Measurements from ENCODE around the gene MICAL3.
"Not testable (repeated sequence)": the region's sequence is repeated elsewhere in the genome, so short reads cannot be mapped to it uniquely, and the experiment has no call there.

The MICAL3 gene

DNA sequence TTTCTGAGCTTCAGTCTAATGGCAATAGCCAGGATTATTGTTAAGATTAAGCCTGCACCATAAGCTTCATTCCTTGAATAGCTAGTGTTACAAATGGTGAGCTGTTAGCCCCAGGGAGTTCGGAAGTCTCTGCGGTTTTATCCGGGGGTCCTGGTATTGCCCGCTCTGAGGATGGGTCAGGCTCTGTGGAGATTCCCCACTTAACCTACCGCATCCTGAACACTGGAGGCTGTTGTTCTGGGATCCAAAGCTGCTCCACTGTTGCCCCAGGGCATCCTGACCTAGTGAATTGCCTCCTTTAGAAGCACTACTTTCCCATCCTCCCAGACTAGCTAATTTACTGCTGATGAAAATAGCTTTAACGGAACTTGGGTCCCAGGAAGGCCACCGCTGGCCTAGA is 38.9 kb upstream of the MICAL3 start:
- Mint-ChIP-seq H3K4me1 (no peaks in the 10 kb centered on the region), H3K36me3 (no peaks in the 10 kb centered on the region), H3K27ac (no peak overlapping the region)

DNA sequence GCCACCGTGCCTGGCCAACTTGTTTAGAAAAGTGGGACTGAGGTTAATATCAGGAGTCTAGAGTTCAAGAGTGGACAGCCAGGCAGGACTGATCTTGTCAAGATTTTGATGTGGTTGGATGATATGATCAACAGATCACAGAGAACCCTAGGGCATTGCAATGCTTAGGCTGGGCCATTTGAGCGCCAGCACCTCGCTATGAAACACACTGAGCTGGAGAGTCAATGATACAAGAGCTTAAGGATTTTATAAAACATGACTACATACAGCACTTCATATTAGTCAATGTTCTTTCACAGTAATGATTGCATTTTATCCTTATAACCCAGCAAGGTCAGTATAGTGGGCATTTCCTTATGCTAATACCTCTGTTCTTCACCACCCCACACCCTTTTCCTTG is 38.1 kb upstream of the MICAL3 start:
- H3K4me3 Mint-ChIP-seq, result no peak overlapping the region
- H3K36me3 Mint-ChIP-seq, result no peaks in the 10 kb centered on the region
- peaks cover 22% of the 10 kb centered on the region for H3K27me3 Mint-ChIP-seq
- no peaks in the 10 kb centered on the region for H3K4me1 Mint-ChIP-seq
- no peak overlapping the region for H3K27ac Mint-ChIP-seq
- no peaks in the 10 kb centered on the region for H3K9me3 Mint-ChIP-seq

More for the DNA sequence above, 38.9 kb upstream of the MICAL3 start:
- Mint-ChIP-seq H3K9me3 (no peaks in the 10 kb centered on the region), H3K27me3 (peaks cover 24% of the 10 kb centered on the region), H3K4me3 (no peak overlapping the region)

DNA sequence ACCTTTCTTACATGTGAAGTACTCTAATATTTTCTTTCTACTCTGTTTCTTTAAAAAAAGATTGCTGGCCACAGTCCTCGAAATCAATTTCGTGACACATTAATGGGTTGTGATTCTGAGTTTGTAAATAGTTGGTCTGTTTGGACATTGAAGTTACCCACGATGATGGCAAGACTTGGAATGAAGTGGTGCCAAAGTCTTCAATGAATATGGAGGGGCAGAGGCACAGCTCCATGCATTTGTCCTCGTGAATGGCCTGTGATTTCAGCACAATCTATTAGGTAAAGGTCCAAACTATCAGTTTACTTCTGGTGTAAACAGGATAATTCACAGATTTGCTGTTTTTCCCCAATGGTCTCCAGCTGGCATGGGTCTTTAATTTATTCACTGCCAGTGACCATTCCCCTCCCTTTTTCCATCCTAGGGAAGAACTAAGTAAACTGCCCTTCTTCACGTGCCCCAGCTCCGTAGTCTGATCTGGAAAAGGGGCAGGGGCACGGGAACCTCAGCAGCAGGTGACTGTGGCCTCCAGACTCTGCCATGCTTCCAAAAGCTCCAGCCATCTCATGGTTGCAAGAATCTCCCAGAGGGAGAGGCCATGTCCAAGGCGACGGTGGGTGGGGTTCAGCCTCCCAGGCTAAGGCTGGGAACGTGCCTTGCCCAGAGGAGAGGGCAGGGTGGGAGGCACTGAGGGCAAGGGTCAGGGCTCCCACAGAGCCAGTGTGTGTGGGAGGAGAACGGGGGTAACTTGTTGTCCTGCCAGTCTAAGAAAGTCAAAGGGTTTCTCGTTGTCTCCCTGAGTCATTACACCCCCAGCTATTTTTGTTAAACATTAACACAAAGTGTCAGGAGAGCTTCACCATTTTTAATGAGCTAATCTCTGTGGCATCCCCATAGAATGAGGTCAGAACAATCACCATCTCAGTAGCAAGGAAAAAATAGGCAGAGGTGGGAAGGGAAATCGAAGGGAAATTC is 36.6 kb upstream of the MICAL3 start:
- no peak overlapping the region for H3K27ac Mint-ChIP-seq
- no peaks in the 10 kb centered on the region for H3K36me3 Mint-ChIP-seq
- no peaks in the 10 kb centered on the region for H3K4me1 Mint-ChIP-seq
- no peak overlapping the region for H3K4me3 Mint-ChIP-seq
- no peaks in the 10 kb centered on the region for H3K9me3 Mint-ChIP-seq
- H3K27me3 Mint-ChIP-seq, result peaks cover 18% of the 10 kb centered on the region

DNA sequence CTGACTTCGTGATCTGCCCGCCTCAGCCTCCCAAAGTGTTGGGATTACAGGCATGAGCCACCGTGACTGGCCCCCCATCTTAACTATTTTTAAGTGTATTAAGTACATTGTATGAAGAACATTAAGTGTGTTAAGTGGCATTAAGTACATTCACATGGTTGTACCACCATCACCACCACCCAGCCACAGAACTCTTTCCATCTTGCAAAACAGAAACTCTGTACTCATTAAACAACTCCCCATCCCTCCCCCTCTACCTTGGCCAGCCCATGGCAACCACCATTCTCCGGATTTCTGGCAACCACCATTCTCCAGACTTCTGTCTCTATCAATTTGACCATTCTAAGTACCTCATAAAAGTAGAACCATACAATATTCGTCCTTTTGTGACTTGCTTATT is 35.6 kb upstream of the MICAL3 start:
- Mint-ChIP-seq H3K9me3 (no peaks in the 10 kb centered on the region), H3K4me3 (no peak overlapping the region), H3K36me3 (no peaks in the 10 kb centered on the region), H3K4me1 (no peaks in the 10 kb centered on the region), H3K27me3 (peaks cover 11% of the 10 kb centered on the region), H3K27ac (no peak overlapping the region)

DNA sequence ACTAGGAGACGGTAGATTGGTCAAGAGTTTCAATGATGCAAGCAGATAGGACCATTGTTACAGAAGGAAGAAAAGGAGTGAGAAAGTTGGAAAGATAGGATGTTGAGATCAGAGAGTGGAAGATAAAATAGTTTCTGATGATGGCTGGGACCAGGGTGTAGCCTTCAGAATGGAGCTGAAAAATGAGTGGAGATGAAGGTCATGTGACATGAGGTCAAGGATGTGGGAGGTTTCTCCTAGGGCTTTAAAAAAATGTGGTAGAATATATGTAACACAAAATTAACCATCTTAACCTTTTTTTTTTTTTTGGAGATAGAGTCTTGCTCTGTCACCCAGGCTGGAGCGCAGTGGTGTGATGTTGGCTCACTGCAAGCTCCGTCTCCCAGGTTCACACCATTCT is 35.1 kb upstream of the MICAL3 start:
- Mint-ChIP-seq H3K27me3 (peaks cover 6% of the 10 kb centered on the region), H3K27ac (no peak overlapping the region), H3K36me3 (no peaks in the 10 kb centered on the region), H3K9me3 (no peaks in the 10 kb centered on the region), H3K4me3 (no peak overlapping the region), H3K4me1 (no peaks in the 10 kb centered on the region)

DNA sequence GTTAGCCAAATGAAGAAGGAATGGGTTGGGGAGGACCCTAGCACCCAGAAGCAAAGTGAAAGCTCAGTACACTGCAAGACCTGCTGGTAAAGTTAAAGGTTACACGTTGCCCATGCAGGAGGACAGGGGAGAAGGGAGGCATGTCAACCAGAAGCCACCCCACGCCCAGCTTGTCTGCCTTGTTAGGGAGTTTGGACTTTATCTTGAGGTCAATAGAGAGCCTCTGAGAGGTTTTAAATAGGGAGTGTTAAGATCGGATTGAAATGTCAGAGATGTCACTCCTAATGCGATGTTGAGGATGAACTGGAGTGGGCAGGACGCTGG is 34.7 kb upstream of the MICAL3 start:
- Mint-ChIP-seq H3K36me3 (no peaks in the 10 kb centered on the region), H3K4me1 (no peaks in the 10 kb centered on the region), H3K4me3 (no peak overlapping the region), H3K27me3 (peaks cover 4% of the 10 kb centered on the region), H3K9me3 (no peaks in the 10 kb centered on the region), H3K27ac (no peak overlapping the region)

DNA sequence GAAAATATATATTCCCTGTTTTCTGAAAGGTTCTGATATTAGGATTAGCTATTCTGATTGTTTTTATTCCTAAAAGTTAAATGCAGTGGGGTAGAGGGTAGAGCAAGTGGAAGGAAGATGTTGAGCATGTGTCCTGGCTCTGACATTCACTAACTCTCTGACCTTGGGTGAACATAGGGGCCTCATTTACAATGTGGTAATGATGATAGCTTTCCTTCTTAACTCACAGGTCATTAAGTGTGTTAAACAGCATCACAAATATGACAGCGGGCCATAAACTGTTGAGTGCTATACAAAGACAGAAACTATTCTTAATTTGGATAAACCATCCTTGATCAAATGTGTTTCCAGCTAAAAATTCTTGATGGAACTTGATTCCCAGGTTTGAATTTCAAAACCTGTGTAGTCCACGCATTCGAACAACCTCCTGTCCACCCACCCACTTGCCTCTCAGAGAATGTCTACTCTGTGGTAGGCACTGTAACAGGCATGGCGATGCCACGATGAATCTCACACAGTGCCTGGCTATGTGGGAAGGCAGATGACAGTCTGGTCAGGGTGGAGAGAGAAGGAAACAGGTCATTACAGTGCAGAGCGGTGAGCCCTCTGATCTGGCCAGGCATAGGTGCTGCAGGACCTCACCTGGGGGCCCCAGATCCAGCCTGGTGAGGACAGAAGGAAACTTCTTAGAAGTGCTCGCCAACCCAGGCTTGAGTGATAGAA is 34.2 kb upstream of the MICAL3 start:
- Mint-ChIP-seq H3K9me3 (no peaks in the 10 kb centered on the region), H3K4me3 (no peak overlapping the region), H3K4me1 (no peaks in the 10 kb centered on the region), H3K27ac (no peak overlapping the region), H3K27me3 (peaks cover 2% of the 10 kb centered on the region), H3K36me3 (no peaks in the 10 kb centered on the region)

DNA sequence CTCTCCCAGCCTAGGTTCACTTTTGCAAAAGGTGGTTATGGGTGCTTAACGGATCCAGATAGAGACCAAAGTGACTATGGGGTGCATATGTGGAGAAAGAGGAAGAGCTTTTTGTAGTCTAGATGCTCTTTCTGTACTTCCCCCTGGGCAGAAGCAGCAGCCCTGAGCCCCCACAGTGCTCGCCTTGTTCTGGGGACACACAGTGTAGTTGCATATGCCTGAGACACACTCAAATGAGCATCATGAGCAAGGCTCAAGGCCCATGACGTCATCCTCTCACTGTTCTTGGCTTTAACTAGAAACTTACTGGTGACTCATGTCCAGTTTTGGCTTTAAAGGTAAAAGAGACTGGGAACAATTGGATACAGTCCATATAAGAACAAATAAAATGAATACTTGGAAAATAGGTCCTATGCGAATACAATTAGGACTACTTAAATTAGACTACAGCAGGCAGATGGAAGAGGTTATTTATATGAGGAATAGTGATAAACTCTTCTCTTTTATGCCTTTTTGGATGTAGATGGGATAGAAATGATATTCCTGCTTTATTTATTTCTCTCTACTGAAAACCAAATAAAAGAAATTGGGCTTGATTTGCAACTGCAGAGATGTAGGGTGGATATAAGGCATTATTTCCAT is 33.3 kb upstream of the MICAL3 start:
- H3K9me3 Mint-ChIP-seq, result no peaks in the 10 kb centered on the region
- no peak overlapping the region for H3K4me3 Mint-ChIP-seq
- H3K27ac Mint-ChIP-seq, result no peak overlapping the region
- H3K27me3 Mint-ChIP-seq, result peaks cover 2% of the 10 kb centered on the region
- H3K4me1 Mint-ChIP-seq, result no peaks in the 10 kb centered on the region
- no peaks in the 10 kb centered on the region for H3K36me3 Mint-ChIP-seq

DNA sequence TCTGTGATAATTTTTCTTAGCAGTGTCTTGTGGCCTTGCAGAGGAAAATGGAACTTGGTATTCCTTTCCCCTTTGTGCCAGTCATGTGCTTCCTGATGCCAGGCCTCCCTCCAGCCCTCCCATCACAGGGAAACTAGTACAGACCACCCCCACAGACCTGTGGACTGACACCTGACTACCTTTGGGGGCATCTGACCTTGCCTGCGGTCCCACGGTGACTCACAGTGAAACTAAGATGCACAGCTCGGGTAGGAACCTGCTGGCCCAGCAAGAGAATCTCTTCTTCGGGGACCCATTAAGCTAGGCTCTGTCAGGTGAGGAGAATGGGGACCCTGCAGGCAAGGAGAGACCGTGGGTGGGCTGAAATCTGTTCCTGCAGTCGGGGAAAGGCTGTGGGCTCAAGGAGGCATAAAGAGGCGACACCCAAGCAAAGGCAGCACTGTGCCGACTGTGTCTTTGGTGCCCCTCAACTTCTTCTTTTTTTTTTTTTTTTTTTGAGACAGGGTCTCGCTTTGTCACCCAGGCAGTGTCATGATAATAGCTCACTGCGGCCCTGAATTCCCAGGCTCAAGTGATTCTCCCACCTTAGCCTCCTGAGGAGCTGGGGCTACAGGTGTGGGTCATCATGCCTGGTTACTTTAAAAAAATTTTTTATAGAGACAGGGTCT is 32.6 kb upstream of the MICAL3 start:
- no peak overlapping the region for H3K27ac Mint-ChIP-seq
- no peaks in the 10 kb centered on the region for H3K9me3 Mint-ChIP-seq
- H3K4me1 Mint-ChIP-seq, result no peaks in the 10 kb centered on the region
- no peaks in the 10 kb centered on the region for H3K36me3 Mint-ChIP-seq
- no peak overlapping the region for H3K4me3 Mint-ChIP-seq
- H3K27me3 Mint-ChIP-seq, result peaks cover 2% of the 10 kb centered on the region

DNA sequence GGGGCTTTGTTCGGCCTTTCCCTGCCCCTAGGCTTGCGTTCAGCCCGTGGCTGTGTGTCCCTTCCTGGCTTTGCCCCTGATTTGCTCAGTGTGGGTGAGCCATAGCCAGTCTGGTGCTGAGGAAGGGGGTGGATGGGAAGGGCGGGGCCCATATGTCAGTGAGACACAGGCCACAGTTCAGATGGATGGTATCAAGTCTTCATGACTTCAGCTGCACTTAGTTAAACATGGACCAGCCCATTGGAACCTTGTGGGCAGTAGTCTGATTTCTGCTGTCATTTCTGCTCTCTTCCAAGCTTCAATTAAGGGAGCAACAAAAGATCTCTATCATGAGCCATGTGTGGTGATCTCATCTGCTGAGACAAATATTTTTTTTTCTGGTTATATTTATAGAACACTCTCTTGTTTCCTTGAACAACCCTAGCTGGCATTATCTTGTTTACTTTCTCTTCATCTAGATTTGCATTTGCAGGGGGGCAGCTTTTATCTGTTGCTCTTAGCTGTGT is 31.9 kb upstream of the MICAL3 start:
- Mint-ChIP-seq H3K9me3 (no peaks in the 10 kb centered on the region), H3K27me3 (peaks cover 2% of the 10 kb centered on the region), H3K36me3 (no peaks in the 10 kb centered on the region), H3K4me3 (no peak overlapping the region), H3K4me1 (no peaks in the 10 kb centered on the region), H3K27ac (no peak overlapping the region)

DNA sequence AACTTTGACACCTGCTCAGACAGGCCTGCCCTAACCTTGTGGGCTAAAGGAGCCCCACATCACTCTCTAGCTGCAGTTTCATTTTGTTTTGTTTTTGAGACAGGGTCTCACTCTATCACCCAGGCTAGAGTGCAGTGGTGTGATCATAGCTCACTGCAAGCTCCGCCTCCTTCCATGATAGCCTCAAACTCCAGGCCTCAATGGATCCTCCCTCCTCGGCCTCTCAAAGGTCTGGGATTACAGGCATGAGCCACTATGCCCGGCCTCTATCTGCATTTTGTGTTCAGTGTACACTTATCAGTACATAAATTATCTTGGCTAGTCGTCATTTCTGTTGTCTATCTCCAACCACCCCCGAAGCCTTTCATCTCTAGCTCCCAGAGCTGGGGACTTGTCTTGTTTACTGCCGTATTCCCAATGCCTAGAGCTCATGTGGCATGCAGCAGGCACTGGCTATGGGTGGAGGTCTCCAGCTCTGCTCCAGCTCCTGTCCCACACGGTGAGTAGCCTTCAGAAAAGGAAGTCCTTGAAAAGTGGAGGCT is 31.3 kb upstream of the MICAL3 start:
- Mint-ChIP-seq H3K4me3 (no peak overlapping the region), H3K27me3 (peaks cover 2% of the 10 kb centered on the region), H3K27ac (no peak overlapping the region), H3K36me3 (no peaks in the 10 kb centered on the region), H3K9me3 (no peaks in the 10 kb centered on the region), H3K4me1 (no peaks in the 10 kb centered on the region)

DNA sequence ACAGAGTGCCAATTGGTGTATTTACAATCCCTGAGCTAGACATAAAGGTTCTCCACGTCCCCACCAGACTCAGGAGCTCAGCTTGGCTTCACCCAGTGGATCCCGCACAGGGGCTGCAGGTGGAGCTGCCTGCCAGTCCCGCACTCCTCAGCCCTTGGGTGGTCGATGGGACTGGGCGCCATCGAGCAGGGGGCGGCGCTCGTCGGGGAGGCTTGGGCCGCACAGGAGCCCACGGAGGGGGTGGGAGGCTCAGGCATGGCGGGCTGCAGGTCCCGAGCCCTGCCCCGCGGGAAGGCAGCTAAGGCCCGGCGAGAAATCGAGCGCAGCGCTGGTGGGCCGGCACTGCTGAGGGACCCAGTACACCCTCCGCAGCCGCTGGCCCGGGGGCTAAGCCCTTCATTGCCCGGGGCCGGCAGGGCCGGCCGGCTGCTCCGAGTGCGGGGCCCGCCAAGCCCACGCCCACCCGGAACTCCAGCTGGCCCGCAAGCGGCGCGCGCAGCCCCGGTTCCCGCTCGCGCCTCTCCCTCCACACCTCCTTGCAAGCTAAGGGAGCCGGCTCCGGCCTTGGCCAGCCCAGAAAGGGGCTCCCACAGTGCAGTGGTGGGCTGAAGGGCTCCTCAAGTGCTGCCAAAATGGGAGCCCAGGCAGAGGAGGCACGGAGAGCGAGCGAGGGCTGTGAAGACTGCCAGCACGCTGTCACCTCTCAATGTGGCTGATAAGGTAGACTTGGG is 29.0 kb upstream of the MICAL3 start:
- not testable (repeated sequence) for H3K9me3 Mint-ChIP-seq, H3K4me1 Mint-ChIP-seq, H3K27me3 Mint-ChIP-seq, H3K36me3 Mint-ChIP-seq, H3K27ac Mint-ChIP-seq, H3K4me3 Mint-ChIP-seq

DNA sequence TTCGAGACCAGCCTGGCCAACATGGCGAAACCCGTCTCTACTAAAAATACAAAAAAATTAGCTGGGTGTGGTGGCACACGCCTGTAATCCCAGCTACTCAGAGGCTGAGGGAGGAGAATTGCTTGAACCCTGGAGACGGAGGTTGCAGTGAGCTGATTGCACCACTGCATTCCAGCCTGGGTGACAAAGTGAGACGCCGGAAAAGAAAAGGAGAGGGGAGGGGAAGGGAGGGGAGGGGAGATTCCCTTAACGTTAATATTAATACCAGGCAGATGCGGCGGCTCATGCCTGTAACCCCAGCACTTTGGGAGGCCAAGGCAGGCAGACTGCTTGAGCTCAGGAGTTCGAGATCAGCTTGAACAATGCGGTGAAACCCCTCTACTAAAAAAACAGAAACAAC is 26.8 kb upstream of the MICAL3 start:
- H3K4me1 Mint-ChIP-seq, H3K27me3 Mint-ChIP-seq, H3K9me3 Mint-ChIP-seq, H3K27ac Mint-ChIP-seq, H3K36me3 Mint-ChIP-seq, H3K4me3 Mint-ChIP-seq: not testable (repeated sequence)

DNA sequence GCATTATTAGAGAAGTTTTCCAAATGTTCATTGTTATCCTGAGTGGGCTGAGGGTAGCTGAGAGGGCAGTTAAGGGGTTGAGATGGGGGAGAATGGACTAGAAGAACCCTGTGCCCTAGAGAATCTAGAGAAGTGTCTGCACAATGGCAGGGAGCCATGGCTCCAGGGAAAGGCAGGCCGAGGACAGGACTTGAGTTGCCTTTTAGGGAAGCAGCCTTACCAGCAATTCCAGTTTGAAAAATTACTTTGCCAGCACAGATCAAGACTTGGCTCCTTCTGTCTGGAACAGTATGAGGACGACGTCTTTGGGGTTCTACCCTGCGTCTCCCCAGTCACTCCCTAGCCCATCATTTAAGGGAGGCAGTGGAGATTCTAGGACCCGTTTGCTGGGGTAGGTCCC is 25.7 kb upstream of the MICAL3 start:
- H3K4me3 Mint-ChIP-seq, result no peak overlapping the region
- no peaks in the 10 kb centered on the region for H3K4me1 Mint-ChIP-seq
- H3K27ac Mint-ChIP-seq, result no peak overlapping the region
- peaks cover 3% of the 10 kb centered on the region for H3K27me3 Mint-ChIP-seq
- H3K36me3 Mint-ChIP-seq, result no peaks in the 10 kb centered on the region
- no peaks in the 10 kb centered on the region for H3K9me3 Mint-ChIP-seq

DNA sequence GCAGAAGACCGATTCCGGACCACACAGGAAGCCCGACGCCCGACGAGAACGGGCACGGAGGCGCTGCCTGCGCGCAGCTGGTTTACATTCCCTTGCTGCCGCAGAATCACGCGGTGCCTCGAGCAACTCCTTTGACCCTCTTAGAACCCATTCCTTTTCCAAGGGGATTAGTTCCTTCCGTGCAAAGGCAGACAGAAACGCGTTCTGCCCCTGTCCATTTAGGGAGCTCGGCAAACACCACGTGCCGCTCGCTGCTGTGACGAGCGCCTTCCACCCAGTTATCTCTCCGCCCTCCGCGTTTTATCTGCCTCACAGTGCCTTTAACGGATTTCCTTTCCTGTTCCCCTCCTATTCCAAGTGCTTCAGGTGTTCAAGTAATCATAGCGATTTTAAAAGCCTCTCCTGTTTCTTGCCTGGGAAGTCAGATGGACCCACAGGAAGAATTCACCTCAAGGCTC is 24.1 kb upstream of the MICAL3 start:
- H3K36me3 Mint-ChIP-seq, result no peaks in the 10 kb centered on the region

More for the DNA sequence above, 24.1 kb upstream of the MICAL3 start:
- H3K4me3 Mint-ChIP-seq, result no peak overlapping the region
- no peak overlapping the region for H3K27ac Mint-ChIP-seq
- H3K27me3 Mint-ChIP-seq, result peaks cover 3% of the 10 kb centered on the region
- H3K4me1 Mint-ChIP-seq, result no peaks in the 10 kb centered on the region
- no peaks in the 10 kb centered on the region for H3K9me3 Mint-ChIP-seq
